Anterior cingulate cortex (tissue), 58 donors: ENCODE results near the gene IDH3G.

Source experiments
- DNase-seq, 58 donors: peaks; one replicate each; lab custom pipeline; 2025; lab: John Stamatoyannopoulos, UW

IDH3G gene

DNA sequence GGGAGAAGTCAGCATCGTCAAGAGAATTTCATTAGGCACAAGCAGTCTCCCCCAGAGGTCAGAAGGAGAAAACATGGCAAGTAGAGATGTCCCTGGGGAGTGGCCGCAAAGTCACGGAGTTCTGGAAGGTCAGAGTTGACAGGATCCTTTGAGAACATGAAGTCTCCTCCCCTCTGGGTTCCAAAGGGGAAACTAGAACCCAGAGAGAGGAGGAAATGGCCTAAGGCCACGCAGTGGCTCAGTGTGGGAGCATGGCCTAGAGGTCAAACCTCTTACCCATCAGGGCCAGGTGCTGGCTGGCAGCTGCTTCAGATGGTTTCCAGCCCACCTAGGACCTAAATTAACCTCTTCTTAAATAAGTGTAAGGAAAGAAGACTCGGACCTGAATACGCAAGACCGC, 884 bp downstream of the IDH3G start:
- no peak for DNase-seq

DNA sequence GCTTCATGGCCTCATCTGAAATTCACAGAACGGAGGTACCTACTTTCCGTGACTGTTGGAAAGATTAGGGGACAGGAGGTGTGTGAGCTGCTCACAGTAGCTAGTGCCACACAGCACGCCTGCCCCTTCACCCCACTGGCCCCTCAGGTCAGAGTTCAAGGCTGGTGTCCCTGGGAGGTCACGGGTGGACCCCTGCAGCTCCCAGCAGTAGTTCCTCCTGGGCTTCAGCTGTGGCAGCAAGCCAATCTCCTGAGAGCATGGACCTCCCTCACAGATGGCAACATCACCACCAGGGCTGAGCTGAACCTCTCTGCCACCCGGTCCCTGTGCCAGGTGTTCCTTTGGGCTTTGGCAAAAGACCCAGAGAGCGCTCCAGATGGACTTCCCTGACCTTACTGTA, 1.8 kb downstream of the IDH3G start:
- DNase-seq, result no peak

DNA sequence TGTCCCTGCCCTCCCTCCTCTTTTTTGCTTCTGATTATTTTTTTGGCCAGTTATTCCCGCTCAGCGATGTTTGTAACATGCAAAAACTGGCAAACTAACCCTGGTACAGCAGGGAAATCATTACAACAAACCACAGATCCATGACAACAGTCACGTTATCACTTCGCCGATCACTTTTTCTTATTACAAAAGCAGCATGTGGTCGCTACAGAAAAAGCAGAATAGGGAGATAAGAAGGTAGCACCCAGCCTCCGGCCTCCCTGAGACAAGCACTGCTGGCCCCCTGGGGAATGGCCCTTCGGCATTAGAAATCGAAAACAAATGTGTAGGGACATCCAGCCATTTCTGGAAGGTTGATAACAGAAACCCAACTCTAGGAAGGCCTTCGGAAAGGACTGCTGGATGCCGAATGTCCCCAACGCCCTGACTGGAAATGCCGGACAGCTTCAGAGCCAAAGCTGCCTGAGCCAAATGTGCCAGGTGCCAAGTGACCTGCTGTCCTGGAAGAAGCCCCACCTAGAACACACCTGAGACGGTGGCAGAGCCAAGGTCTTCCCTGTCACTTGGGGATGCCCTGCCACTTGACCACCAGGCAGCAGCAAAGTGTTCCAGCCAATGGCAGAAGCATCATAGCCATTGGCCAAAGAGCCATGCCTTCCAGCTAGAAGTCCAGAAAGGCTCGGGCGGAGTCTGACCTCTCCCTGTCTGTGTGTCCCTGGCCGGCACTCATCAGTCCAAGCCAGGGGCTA, 2.9 kb downstream of the IDH3G start:
- DNase-seq, result no peak

DNA sequence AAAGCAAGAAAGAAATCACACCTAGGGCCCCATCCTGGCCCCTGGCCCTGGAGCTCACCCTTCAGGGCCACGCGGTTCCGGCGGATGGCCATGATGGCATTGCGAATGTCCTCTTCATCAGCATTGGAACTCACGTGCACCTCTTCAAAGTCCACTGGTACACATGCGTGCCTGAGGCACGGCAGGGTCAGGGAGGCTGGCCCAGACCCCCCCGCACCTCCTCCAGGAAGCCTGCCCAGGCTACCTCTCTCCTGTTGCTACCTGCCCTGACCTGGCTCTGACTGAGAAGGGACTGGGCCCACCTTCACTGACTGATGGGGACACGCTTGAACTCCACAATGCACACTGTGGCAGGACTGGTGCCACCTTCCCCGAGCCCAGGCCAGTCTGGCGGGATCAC, 4.5 kb downstream of the IDH3G start:
- no peak for DNase-seq

DNA sequence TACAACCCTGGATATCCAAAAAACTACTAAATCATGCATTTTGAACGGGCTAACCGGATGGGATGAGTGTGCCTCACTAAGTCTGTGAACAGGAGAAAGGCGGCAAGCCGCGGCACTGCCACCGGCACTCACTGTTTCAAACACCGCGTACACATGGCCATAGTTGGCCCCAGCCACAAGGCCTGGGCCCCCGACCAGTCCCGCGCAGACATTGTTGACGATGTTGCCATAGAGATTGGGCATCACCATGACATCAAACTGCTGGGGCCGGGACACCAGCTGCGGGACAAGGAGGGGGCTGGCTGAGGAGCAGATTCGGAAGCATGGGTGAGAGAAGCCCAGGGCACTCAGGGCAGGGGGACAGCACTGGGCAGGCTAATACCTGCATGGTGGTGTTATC, 7.5 kb downstream of the IDH3G start:
- DNase-seq, result no peak

- no peak for DNase-seq
Observed at GRCh38 chrX:153784325-153784967, 9.7 kb downstream of the IDH3G start.

DNA sequence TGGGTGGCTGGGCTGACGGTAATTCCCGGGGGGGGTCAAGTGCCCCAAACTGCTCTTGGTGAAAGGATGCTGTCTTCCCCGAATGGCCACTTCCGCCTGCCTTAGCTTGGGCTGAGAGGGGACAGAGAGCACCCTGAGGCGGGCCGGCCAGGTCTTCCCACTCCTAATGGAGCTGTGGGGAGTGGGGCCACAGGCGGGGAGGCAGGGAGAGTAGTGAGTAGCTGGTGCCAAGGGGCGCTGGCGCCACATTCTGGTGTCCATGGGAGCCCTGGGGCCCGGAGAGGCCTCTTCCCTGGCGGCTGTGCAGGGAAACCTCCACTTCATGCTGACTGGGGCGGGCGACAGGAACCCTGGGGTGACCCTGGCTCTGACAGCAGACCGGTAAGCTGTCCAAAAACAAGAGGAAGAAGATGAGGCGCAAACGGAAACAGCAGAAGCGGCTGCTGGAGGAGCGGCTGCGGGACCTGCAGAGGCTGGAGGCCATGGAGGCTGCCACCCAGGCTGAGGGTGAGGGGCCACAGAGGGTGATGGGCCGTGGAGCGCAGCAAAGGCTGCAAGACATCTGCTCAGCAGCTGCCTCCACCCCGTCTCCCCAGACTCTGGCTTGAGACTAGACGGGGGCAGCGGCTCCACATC, 10.7 kb downstream of the IDH3G start:
- no peak for DNase-seq

DNA sequence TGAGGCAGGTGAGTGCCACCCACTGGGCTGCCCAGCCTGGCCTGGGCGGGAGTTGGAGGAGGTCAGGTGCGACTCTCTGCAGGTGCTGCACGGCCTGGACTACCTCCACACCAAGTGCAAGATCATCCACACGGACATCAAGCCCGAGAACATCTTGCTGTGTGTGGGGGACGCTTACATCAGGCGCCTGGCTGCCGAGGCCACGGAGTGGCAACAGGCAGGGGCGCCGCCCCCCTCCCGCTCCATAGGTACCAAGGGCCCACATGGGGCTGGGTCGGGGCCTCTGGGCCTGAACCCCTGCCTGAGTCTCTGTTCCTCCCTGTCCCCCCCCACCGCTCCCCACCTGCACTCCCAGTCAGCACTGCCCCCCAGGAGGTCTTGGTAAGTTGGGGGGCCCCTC, 11.3 kb downstream of the IDH3G start:
- DNase-seq, result no peak

- peak in 12 of 58 donors; percentile 5 to 47 (median 21) for DNase-seq
Observed at GRCh38 chrX:153782313-153782712, 11.9 kb downstream of the IDH3G start.

- DNase-seq, result peak in 4 of 58 donors; percentile 7 to 40 (median 27)
Observed at GRCh38 chrX:153781428-153782047, 12.6 kb downstream of the IDH3G start.

DNA sequence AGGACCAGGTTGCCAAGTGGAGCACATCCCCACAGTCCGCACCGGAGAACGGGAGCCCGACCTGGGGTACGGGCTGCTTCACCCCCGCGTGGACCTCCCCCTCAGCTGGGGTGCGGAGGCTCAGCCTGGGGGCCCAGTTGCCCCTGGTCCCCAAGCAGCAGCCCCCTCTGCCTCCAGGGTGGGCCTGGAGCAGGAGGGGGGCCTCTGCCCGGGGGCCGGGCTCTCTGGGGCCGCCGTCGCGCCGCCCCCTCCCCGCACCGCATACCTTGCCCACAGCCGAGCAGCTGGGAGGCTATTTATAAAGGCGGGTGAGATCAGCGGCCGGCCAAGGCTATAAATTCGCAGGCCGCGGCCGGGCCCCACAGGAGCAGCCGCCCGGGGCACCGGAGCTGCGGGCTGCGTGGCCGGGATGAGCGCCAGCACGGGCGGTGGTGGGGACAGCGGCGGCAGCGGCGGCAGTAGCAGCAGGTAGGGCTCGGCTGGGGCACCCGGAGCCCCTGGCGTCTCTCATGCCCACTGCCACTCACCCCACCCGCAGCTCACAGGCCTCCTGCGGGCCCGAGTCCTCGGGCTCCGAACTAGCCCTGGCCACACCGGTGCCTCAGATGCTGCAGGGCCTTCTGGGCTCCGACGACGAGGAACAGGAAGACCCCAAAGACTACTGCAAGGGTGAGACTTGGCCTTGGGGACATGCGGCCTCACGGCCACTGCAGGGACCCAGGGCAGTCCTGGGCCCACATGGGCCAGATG, 13.3 kb downstream of the IDH3G start, which contains the start of gene SRPK3:
Gene SRPK3, plus strand, starts transcription at position 364 of the 750 bp plus-strand sequence. Its CDS starts 46 bp downstream, at position 410.
- DNase-seq, result no peak

- no peak for DNase-seq
Observed at GRCh38 chrX:153779891-153780677, 14.1 kb downstream of the IDH3G start.

DNA sequence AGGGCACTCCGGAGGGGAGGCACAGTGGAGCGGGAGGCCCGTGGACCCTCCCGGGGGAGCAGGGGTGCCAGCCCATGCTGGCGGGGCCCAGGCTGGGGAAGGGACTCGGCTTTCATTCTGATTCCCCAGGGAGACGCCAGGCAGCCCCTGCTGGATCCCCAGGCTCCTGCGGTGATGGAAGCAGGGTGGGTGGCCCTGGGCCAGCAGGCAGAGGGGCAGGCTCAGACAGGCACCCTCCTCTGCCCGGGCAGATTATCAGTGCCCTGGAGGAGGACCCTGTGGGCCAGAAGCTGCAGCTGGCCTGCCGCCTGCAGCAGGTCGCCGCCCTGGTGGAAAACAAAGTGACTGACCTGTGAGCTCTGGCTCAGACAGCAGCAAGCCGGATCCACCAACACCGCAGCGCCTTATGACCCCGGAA, 15.5 kb downstream of the IDH3G start:
- no peak for DNase-seq

- DNase-seq, result no peak
Observed at GRCh38 chrX:153778181-153778580, 16.0 kb downstream of the IDH3G start.

- DNase-seq, result no peak
Observed at GRCh38 chrX:153777261-153778090, 16.7 kb downstream of the IDH3G start.

GRCh38 chrX:153776611-153777045, 17.5 kb downstream of the IDH3G start:
- no peak for DNase-seq

DNA sequence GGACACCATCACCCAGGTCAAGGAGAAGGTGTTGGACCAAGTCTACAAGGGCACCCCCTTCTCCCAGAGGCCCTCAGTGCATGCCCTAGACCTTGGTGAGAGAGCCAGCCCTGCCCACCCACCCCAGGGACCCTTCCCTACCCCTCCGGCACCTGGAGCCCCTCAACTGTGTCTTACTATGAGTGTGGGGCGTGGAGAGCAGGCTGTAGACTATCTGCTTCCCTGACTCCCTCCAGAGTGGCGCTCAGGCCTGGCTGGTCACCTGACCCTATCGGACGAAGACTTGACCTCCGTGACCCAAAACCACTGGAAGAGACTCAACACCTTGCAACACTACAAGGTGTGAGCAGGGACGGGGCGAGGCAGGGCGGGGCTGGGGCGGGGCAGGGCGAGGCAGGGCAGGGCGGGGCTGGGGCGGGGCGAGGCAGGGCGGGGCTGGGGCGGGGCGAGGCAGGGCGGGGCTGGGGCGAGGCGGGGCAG, 18.0 kb downstream of the IDH3G start:
- no peak for DNase-seq
